ENCODE data around the gene DDA1. TPM values are rescaled to one million over a fixed set of nuclear protein-coding genes. Genes with fewer than 3 reads are reported as not detected.

The DDA1 gene
- total and polyA plus RNA-seq, 2 of the 13 experiments (the other 11 are each of a cell fraction or from before 2014, with no cell fraction given) = 24.5 to 26.0 TPM

DNA sequence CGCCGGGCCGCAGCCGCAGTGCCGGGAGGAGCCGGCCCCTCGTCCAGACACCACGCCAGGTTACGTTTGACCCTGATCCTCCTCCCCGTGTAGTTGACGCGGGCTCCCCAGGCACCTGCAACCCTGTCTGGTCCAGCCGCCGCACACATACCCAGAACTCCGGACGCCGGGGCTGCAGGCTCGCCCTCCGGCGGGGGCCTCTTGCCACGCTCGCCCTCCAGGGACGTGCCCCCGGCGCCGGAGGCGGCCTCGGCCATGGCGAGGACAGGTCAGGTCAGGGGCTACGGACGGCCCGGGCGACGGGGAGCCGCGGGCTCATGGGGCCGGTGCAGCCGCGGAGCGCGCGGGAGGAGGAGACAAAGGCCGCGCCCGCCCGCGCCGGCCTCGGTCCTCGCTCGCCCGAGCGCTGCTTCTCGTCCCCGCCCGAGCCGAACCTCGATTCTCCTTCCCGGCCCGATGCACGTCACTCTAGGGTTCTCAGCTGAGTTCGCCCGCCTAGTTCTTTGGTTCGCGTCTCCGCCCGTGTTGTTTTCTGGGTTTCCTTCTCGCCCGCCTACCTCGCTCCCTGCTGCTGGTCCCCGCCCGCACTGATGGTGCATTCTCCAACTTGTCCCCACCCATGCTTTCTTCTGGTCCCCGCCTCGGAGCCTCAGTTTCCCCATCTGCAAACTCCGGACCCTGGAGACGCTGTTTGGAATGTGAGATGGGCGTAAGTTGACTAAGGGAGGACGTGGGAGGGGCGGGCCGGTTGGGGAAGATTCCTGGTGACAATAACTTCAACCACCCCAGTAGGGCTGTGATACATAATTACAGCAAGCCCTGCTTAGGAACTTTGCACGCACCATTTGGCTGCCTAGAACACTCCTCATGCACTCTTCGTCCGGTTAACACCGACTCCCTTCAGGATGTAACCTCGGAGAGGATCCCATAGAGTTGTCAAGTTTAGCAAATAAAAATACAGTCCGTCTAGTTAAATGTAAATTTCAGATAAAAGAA lies 25.3 kb downstream of the DDA1 start, which contains the start of gene ANO8 (continued):
- TF ChIP-seq, protein P1, sequence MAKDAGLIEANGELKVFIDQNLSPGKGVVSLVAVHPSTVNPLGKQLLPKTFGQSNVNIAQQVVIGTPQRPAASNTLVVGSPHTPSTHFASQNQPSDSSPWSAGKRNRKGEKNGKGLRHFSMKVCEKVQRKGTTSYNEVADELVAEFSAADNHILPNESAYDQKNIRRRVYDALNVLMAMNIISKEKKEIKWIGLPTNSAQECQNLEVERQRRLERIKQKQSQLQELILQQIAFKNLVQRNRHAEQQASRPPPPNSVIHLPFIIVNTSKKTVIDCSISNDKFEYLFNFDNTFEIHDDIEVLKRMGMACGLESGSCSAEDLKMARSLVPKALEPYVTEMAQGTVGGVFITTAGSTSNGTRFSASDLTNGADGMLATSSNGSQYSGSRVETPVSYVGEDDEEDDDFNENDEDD (CRISPR knock-in tag; IDR thresholded peaks at IDR 0.05; ENCODE audit: borderline replicate concordance) = no peak; the same call in 1 of the 2 replicates
- TF ChIP-seq ZFAT (CRISPR knock-in tag; conservative IDR thresholded peaks at IDR 0.05) (no peak), ELF3 (CRISPR knock-in tag; IDR thresholded peaks at IDR 0.05) (peak; percentile 85), ZHX1 (CRISPR knock-in tag; IDR thresholded peaks at IDR 0.05; ENCODE audit: low read depth) (peak; percentile 19; the same call in 1 of the 2 replicates), ZNF777 (CRISPR knock-in tag; IDR thresholded peaks at IDR 0.05) (peak; percentile 57), SALL2 (CRISPR knock-in tag; IDR thresholded peaks at IDR 0.05) (peak; percentile 93), RERE (CRISPR knock-in tag; IDR thresholded peaks at IDR 0.05; ENCODE audit: low read depth) (no peak), IKZF4 (CRISPR knock-in tag; IDR thresholded peaks at IDR 0.05; ENCODE audit: borderline replicate concordance, low read depth, not compliant biosample characterization) (no peak), SIX4 (CRISPR knock-in tag; IDR thresholded peaks at IDR 0.05) (no peak), ISX (CRISPR knock-in tag; conservative IDR thresholded peaks at IDR 0.05) (no peak), ZNF30 (CRISPR knock-in tag; IDR thresholded peaks at IDR 0.05) (no peak), ZNF746 (CRISPR knock-in tag; IDR thresholded peaks at IDR 0.05) (no peak; the same call in 1 of the 2 replicates), PHF8 (CRISPR knock-in tag; IDR thresholded peaks at IDR 0.05) (peak; percentile 40), MAFG (CRISPR knock-in tag; IDR thresholded peaks at IDR 0.05) (no peak), RAD51 (IDR thresholded peaks at IDR 0.05; ENCODE audit: borderline replicate concordance) (no peak), HES4 (CRISPR knock-in tag; IDR thresholded peaks at IDR 0.05; ENCODE audit: borderline replicate concordance) (peak; percentile 76; the same call in 1 of the 2 replicates)
- TF ChIP-seq, protein P2, sequence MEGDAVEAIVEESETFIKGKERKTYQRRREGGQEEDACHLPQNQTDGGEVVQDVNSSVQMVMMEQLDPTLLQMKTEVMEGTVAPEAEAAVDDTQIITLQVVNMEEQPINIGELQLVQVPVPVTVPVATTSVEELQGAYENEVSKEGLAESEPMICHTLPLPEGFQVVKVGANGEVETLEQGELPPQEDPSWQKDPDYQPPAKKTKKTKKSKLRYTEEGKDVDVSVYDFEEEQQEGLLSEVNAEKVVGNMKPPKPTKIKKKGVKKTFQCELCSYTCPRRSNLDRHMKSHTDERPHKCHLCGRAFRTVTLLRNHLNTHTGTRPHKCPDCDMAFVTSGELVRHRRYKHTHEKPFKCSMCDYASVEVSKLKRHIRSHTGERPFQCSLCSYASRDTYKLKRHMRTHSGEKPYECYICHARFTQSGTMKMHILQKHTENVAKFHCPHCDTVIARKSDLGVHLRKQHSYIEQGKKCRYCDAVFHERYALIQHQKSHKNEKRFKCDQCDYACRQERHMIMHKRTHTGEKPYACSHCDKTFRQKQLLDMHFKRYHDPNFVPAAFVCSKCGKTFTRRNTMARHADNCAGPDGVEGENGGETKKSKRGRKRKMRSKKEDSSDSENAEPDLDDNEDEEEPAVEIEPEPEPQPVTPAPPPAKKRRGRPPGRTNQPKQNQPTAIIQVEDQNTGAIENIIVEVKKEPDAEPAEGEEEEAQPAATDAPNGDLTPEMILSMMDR (CRISPR knock-in tag; IDR thresholded peaks at IDR 0.05) = 0 out of 2 replicates have a peak, but pooled peaks have one; percentile 23
